ENCODE data around the gene PAPPA2.
"Not testable (repeated sequence)": the region's sequence is repeated elsewhere in the genome, so short reads cannot be mapped to it uniquely, and the experiment has no call there.

PAPPA2 gene

DNA sequence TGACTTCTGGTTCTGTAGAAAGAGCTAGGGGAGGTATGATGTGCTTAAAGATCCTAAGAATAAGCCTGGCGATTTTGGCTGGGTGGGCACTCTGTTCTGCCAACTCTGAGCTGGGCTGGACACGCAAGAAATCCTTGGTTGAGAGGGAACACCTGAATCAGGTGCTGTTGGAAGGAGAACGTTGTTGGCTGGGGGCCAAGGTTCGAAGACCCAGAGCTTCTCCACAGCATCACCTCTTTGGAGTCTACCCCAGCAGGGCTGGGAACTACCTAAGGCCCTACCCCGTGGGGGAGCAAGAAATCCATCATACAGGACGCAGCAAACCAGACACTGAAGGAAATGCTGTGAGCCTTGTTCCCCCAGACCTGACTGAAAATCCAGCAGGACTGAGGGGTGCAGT lies 93.3 kb downstream of the PAPPA2 start:
- no peak for DNase-seq

DNA sequence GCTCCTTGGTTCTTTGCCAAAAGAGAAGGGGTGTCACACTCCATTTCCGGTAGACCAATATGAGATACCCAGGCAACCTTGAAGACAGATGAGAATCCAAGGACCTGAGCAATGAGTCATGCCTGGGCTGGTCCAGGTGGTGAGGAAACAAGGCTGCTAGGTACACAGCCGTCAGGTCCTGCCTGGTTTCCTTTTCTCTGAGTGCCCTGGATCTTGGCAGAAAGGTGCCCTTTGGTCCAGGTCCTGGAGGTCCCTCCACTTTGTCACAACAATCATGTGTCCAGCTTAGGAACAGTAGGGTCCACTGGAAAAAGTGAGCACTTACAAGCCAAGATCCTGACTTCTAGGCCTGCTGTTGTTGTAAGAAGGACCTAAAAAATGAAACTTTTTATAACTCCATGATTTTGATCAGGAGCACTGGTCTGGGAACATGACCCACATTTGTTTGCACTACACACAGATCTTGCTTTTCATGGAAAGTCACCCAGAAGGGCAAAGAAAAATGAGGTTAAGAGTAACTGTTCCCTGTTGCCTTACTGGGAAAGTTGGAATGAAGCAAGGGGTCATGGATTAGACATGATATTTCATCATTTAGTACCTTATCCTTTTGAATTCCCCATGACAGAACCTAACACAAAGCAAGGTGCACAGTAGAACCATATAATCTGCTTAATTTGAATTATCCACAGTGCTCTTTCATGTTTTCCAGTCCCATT lies 94.7 kb downstream of the PAPPA2 start:
- no peak for DNase-seq

DNA sequence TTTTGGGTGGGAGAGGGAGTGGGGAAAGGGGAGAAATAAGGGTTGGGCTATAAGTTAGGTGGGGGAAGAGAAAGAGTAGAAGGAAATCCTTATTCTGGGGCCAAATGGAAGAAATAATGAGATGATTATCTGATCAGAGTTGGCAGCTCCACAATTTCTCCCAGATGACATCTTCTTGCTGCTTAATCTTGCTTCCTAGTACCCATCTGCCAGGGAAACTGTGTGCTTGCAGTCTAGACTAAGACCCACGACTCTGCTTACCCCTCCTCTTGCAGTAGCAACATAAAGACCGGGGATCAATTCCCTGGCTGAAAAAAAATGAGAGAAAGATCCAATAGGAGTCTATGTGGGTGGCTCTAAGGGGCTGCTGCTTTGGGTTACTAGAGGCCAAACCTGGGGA lies 95.6 kb downstream of the PAPPA2 start:
- DNase-seq = no peak

DNA sequence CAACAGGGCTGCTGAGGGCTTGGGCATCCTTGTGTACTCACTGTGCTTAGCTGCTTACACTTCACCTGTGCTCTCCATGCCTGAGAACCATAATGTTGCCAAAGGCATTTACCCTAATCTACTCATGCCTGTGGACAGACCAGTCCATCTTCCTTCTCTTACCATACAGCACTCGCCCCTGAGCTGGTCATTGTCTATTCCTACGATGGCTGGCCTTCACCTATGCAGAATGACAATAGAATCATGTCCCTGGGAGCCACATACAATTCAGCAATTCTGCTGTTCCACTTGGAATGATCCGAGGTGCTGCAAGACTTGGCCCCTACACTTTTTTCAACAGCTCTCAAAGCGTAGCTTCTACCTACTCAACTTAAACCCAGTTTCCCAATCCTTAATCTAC lies 96.5 kb downstream of the PAPPA2 start:
- DNase-seq = no peak

DNA sequence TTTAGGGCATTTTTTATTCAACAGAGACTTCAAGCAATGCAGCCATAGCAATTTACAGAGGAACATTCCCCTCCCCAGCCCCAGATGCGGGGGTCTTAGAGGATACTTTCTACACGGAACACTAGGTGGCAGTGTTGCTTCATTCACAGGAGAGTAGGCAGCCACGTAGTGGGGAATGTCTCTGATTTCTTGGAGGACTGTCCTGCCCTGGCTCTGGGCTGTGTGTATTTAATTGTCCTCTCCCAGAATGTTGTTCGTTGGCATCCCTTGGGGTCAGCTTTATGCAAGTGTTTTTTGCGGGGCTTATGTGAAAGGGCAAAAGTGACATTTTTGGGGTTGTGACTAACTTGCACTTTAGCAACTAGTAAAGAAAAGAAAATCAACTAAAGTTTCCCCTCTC lies 96.9 kb downstream of the PAPPA2 start:
- DNase-seq = peak; percentile 55

DNA sequence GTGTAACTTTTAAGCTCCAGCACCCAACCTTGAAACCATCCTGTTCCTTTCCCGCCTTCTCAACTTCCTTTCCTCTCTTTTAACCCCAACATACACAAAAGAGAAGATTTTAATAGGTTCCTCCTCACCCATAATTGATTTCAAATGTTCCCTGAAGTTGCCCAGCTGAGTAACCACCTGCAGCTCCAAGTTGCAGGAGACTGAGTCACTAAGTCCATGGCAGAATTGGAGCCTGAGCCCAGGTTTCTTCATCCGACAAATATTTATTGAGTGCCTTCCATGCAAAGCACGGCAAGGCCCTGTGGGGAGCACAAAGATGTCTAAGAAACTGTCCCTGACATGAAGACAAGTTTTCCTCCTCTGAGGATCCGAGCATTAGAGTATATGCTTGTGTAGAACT lies 97.7 kb downstream of the PAPPA2 start:
- no peak for DNase-seq

DNA sequence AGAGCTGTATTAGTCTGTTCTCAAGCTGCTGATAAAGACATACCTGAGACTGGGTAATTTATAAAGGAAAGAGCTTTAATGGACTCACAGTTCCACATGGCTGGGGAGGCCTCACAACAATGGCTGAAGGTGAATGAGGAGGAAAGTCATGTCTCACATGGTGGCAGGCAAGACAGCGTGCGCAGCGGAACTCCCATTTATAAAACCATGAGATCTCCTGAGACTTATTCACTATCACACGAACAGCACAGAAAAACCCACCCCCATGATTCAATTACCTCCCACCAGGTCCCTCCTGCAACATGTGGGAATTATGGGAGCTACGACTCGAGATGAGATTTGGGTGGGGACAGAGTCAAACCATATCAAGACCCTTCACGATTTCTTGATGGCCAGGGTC lies 98.8 kb downstream of the PAPPA2 start:
- DNase-seq = not testable (repeated sequence)

DNA sequence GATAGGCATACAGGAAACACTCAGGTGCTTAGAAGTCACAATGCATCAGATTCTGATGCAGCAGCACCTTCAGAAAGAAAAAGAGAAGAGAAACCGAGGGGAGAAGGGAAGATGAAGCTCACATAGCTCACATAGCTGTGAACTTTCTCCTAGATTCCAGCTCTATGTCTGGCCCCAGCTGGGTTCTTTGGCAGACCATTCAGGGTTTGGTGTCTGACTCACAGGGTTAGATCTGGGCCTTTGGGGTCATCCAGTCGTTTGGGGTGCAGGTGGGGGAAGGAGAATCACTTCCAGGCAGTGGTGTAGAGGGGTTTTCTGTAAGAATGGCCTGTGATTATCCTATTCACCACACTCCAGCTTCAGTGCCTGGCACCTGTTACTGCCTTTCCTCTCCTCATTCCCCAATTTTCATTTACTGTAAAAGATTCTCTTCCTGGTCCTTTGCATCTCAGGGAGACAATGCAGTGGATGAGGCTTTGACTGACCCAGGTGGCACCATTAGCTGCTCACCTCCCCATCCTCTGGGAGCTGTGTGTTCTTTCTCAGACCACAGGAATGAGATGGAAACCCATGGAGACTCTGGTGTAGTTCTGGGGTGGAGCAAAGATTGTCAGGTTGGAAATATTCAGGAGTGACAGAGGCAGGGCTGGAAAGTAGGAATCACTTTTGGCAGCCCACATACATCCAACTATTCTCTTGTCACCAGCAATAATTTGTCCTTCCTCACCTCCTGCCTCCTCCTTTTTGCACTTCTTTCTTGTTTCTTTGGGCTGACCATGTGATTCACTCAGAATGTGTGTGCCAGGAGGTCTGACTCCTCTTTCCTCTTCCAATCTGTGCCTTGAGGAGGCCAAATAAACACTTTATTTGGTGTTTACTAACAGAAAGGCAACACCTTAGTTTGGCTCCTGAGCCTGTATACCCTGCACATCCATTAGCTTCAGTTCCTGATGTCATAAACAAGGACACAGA lies 103.3 kb downstream of the PAPPA2 start:
- no peak for DNase-seq

DNA sequence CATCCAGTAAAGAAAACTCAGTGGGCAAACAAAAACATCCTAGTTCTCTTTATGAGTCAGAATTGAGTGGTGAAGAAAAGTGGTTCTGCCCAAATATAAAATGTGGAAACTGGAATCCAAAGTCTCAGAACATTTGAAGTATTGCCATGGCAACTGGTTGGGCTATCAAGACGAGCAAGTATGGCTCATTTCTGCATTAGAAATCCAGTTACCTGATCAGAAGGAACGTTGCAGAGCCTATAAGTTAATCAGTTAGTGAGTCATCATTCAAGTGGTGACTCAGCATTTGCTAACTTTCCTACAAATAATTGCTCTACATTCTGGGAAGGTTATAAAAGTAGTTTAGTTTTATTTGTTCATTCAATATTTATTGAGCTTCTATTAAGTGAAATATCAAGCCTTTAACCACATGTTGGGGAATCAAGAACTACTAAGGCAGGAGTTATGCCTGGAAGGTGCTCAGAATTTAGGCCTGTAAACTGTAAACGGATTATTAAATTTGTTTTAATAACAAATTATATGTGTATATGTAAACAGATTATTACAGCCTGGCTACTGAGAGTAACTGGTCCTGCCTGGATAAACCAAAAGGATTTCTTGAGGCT lies 104.3 kb downstream of the PAPPA2 start:
- no peak for DNase-seq

DNA sequence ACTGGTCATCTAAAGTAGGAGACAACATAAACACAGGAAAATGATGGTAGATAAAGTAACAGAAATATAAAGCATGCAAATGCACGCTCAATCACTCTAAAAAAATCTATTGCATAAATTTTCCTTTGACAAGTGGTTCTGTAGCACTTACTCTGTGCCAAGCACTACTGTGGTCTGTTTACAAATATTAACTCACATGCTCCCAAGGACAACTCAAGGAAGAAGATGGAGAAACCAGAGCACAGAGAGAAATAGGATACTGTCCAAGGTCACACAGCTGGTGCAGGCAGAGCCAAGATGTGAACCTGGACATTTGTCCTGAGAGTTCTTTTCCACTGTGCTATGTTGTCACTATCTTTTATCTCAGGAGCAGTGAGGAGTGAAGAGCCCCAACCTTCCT lies 105.2 kb downstream of the PAPPA2 start:
- no peak for DNase-seq

DNA sequence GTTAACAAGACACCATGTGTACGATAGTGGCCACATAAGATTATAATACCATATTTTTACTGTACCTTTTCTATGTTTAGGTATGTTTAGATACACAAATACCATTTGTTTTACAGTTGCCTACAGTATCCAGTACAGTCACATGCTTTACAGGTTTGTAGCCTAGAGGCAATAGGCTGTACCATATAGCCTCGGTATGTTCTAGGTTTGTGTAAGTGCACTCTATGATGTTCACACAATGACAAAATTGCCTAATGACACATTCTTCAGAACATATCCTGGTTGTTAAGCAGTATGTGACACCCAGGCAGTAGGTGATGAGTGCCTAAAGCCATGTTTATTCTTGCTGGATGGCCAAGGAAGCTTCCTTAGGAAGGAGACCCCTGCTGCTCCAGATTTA lies 111.8 kb downstream of the PAPPA2 start:
- DNase-seq = no peak

DNA sequence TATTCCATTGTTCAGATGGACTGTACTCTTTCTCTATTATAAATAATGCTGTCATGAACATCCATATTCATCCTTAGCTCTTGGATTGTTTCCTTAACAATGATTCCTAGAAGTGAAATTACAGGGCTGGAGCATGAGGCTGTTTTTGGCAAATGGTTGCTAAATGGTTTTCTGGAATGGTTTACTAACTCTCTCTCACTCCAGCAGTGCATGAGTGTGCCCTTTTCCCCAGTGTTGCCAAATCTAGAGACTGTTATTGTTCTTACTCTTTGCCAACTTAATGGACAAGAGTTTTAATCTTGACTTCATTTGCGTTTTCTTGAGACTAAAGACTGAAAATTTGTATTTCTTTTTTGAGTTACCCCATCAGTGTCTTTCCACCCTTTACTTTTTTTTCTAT lies 113.0 kb downstream of the PAPPA2 start:
- no peak for DNase-seq

DNA sequence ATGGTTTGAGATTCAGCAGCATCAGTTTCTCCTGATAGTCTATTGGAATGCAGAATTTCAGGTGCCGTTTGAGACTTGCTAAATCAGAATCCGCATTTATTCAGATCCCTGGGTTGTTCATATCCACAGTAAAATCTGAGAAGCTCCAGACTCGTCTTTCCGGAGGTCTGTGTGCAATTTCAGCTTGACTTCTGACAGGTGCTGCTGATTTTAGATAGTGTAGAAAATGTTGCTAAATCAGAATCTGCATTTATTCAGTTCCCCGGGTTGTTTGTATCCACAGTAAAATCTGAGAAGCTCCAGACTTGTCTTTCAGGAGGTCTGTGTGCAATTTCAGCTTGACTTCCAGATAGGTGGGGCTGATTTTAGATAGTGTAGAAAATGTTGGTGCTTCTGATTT lies 113.7 kb downstream of the PAPPA2 start:
- no peak for DNase-seq

DNA sequence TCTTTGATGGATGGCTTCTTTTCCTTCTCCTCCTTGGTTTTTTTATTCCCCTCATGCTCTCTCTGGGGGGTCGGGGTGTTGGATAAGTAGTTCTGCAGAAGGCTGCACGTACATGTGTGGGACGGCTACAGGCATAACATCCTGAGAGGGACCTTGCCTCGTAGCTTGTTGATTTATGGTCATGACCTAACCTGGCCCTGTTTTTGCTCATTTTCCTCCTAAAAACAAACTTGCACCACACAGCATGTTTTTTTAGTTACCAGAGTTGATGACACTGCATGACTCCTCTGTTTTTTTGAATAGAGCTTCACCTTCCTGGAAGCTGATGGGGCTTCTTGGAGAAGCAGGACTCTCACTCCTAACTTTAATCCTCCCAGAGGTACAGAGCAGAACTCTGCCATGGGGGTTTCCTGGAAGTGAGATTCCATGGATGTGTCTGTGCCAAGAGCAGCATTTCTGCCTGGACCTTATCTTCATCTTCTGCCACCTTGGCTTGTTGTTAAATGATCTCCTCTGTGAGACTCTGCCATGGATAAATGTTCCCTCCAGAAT lies 114.7 kb downstream of the PAPPA2 start:
- no peak for DNase-seq

DNA sequence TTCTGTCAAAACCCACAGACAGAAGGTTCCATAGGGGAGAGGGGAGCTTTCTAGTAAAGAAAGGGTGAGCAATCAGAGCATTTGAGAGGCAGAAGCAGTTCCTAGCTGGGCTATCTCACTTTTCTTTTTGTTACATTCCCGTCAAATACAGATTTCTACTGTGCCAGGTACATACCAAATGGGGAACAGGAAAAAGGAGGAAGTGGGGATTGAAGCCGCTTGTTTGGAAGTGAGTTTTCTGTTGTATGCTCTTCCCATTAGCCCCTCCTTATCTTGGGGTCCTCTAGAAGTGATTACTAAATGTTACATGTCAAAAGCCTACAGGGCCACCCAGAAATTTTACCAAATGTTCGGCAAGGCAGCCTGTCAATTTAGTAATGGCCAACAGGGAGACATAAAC lies 116.1 kb downstream of the PAPPA2 start:
- DNase-seq = no peak

DNA sequence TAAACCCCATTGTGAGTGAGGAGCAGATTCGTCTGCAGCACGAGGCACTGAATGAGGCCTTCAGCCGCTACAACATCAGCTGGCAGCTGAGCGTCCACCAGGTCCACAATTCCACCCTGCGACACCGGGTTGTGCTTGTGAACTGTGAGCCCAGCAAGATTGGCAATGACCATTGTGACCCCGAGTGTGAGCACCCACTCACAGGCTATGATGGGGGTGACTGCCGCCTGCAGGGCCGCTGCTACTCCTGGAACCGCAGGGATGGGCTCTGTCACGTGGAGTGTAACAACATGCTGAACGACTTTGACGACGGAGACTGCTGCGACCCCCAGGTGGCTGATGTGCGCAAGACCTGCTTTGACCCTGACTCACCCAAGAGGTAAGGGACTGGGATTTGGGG lies 132.2 kb downstream of the PAPPA2 start:
- no peak for DNase-seq

DNA sequence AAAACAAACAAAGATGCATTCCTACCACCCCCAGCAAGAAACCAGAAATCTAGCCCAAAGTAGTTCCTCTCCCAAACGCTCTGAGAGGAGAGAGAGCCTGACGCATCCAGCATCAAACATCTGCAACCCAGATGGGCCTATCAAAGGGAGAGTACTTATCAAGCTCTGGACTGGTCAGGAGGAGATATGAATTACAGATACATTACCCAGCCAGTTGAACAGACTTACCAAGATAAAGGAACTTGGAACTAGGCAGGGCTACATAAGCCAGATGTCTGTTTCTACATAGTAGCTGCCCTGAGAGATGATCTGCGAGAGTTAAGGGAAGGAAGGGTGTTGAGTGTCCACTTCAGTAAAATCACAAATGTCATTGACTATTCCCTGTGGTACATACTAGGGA lies 138.4 kb downstream of the PAPPA2 start:
- DNase-seq = no peak

DNA sequence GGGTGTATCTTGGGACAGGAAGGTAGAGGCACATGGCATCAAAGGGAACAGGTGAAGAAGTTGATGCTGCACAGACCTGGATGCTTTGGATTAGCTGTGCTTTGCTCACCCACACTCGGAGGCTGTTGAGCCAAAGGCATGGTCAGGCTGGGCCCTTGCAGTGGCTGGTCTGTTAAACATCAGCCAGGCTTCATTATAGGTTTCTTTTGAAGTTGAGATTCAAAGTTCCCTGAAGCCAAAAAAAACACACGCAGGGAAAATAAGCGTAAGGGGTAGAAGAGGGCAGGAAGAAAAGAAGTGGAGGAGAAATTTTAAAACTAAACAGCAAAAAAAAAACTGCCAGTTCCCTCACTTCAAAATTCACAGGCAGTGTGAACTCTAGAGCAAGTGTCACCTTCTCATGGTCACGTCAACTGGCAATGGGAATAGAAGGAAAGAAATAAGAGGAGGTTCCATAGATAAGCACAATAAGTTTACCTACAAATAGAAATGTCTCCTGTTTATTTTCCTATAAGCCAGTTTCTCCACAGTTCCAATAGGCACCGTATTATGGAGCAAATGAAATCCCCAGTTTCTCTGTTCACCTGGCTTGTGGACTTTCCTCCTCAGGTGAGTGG lies 139.5 kb downstream of the PAPPA2 start:
- no peak for DNase-seq

DNA sequence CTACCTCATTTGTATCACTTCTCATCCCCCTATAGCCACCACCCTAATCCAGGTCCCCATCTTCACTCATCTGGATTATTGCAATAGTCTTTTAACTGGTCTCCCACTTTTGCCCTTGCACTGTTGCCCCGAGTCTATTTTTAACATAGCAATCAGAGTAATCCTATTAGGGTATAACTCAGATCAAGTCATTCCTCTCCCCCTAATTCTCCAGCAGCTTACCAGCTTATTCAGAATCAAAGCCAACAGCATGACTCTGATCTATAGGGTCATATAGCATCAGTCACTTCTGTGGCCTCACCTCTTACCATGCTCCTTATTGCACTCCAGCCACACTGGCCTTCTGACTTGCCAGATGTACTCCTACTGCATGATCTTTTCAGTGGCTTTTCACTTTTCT lies 140.7 kb downstream of the PAPPA2 start:
- DNase-seq = no peak

DNA sequence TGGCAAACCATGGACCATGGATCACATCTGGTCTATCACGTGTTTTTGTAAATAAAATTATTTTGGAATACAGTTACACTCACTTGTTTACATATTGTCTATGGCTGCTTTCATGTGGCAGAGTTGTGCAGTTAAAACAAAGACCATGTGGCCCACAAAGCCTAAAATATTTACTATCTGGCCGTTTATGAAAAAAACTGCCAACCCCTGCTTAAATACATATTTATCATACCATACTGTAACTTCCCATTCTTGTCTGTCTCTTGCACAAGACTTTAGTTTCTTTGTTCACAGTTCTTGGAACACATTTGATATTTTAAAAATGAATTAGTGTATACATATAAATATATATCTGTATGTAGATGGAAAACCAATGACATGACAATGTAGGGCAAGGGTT lies 141.5 kb downstream of the PAPPA2 start:
- DNase-seq = no peak

DNA sequence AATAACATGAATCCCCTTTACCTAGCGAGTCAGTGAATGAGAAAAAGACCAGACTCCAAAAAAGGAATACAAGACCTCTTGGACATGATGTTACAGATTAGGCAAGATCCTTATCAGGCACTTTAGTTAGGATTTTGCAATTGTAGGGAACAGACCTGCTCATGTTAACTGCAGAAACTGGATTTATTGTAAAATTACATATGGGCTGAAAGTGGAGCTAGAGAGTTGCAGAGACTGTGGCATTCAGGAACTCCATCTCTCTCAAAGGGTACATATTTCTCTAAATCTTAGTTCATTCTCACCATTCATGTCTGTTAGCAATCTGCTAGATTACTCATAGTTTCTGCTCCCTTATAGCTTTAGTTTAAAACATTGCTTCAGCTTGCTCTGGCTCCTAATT lies 142.2 kb downstream of the PAPPA2 start:
- no peak for DNase-seq

DNA sequence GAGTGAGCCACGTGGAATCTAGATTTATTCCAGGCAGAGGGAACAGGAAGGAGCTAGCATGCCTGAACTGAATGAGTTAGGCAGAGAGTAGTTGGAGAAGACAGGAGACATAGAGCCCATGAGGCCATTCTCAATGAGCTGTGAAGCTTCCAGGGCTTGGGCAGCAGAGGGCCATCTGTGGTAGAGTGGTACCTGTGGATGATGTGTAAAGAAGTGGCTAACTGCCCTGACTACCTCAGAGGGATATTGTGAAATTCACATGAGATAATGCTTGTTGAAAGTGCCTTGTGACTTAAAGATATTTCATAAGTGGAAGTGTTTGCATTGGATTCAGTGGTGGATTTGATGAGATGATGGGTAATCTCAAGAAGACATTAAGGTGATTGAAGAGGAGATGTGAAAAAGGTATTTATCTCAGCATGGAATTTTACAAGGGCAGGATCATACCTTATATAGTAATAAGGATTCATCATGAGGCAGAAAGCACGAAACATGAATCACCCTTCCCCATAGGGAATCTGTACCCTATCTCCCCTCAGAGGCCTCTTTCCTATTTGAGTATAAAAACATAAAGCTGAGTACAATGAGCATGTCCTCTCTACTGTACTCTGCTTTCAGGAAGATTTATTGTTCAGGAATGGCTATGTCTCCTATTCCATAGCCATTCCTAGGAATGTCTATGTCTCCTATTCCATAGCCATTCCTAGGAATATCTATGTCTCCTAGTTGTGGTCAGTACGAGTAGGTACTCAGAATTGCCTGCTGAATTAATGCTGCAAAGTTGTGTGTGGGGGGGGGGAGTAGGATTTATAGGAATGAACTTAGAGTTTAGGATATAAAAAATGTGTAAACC lies 146.8 kb downstream of the PAPPA2 start:
- no peak for DNase-seq

Data from NCI-H2227 treated with DMSO at 0.1 percent for 48 hours (cell line).